GM19238 (cell line): ENCODE measurements around the gene MED13L.
"Not testable (repeated sequence)": the region's sequence is repeated elsewhere in the genome, so short reads cannot be mapped to it uniquely, and the experiment has no call there.

Experiments used
- DNase-seq: peaks from one replicate; pipeline ENCODE4 v3.0.0; 2011; ENCODE audit warnings: low spot score; ENCODE audit not compliant: insufficient read length

MED13L gene

DNA sequence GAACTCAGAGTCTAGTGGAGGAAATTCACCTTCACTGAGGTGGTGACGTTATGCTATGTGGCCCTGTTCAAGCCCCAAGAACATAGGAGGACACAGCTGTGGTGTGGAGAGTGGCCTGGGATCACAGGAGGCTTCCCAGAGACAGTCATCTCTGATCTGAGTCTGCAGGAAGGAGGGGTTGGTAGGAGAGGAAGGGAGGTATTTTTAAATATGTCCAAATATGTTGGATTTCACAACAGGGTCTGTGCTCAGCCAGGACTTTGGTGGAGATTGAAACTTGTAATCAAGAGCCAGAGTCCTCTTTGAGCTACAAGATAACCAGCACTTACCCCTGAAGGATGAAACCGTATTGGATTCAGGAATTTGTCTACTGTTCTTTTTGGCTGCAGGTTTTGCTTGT is 26.4 kb upstream of the MED13L start:
- DNase-seq: no peak

DNA sequence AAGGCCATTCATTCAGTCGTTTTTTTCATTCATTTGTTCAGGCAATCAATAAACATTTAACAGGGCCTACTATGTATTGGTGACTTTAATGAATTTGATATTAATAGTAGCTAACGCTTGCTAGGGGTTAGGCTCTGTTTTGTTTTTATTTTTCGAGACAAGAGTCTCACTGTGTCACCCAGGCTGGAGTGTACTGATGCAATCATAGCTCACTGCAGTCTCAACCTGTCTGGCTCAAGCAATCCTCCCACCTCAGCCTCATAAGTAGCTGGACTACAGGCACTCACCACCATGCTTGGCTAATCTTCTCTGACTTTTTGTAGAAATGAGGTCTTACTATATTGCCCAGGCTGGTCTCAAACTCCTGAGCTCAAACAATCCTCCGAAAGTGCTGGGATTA is 25.6 kb upstream of the MED13L start:
- DNase-seq: no peak

DNA sequence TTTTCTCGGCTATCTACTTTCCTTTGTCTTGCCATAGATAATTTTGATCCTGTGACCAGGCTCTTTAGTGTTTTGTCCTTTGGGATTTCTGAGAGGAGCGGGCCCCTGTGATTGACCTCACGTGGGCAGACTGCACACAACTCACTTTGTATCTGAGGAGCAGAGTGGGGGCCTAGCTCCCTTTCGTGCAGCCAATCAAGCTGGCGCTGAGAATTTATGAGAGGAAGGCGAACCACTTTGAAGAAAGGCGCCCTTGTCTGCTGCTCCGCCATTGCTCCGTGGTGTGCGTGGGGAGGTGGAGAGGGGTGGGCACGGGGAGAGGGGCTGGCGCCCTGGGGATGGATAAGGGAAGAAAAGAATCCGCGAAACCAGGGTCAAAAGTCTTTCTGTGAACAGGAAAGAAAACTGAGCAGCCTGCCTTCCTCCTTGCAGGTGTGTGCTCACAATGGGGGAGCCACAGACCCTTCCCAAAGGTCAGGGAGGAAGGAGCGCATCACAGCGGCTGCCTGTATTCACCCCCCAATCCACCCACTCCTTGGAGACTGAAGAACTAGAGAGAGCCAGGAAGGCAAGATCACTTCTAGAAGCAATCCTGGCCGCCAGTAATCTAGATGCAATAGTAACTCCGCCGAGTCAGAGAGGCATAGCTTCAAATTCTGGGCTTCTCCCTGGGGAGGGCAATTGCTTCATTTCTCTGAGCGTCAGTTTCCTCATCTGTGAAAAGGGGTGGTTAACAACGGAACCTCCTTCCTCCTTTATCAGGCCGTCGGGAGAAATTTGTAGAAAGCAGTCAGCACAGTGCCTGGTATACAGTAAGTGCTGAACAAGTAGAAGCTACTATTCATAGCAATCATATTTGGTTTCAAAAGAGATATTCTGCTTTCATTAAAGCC is 24.9 kb upstream of the MED13L start:
- DNase-seq: no peak

DNA sequence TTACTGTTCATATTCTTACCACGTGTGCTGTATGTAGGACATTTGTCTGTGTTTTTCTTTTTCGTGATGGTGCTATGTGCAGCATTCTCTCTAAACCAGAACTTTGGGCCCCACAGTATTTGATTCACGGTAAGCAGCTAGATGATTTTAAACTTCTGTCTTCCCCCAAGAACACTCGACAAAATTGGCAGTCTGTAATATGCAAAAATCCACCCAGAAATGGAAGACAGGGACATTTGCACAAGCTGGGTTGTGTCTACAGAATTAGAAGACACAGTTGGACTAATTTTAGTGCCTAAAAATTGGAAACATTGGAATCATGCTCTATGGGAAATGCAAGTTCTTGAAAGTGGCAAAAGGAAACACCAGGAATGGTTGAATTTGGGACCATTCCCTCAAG is 24.1 kb upstream of the MED13L start:
- DNase-seq: no peak

DNA sequence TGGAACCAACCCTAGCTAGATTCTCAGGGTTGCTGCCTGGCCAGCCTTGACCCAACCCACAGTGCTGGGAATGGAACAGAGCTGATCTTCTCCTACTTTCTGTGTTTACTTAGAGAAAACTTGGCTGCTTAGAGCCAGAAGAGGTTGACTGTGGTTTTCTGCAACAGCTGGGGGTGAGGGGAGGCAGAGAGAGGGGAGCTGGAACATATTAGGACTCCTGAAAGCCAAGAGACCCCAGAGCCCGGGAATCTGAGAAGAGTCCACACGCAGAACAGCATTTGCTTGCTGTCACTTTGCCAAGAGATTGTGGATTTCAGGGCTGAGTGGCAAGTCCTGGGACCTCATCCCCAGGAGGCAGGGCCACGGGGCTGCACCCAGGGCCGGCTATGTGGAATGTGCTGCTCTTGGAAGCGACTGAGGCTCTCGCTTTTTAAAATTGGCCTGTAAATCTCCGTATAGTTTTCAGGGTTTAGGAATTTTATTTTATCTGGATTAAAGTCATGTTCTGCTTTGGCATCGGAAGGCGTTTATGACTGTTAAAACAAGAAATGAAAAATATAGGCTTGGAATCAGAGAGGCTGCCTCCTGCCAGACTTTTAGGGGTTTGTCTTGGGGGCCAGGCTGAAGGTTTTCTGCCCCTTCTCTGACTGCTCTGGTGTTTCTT is 22.3 kb upstream of the MED13L start:
- no peak for DNase-seq

DNA sequence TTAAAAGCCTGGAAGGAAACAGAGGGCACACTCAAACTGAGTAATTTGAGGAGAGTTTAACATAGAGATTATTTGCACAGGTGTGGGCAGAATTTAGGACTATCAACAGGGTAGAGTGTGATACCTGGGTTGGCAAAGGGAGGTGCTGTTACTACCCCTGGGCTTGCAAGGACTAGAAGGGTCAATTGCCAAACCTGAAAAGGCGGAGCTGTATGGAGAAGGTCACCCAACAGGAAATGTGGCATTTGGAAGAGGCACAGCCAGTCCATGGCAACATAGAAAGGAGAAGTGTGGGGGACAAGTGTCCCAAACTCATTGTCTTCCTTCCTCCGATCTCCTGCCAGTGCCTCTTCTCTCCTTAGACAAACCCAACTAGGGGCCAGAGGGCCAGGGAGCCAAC is 21.6 kb upstream of the MED13L start:
- DNase-seq: no peak

DNA sequence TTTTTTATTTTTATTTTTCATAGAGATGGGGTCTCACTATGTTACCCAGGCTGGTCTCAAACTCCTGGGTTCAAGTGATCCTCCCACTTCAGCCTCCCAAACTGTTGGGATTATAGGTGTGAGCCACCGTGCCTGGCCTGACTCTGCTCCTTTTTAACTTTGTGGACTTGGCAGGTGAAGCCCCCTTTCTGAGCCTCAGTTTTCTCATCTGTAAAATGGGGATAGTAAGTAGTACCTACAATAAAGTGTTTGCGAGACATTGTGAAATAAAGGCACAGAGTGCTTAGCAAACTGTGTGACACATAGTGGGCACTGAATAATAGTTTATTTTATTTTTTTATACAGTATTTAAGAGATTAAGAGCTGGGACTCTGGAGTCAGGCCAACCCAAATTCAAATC is 21.1 kb upstream of the MED13L start:
- no peak for DNase-seq

DNA sequence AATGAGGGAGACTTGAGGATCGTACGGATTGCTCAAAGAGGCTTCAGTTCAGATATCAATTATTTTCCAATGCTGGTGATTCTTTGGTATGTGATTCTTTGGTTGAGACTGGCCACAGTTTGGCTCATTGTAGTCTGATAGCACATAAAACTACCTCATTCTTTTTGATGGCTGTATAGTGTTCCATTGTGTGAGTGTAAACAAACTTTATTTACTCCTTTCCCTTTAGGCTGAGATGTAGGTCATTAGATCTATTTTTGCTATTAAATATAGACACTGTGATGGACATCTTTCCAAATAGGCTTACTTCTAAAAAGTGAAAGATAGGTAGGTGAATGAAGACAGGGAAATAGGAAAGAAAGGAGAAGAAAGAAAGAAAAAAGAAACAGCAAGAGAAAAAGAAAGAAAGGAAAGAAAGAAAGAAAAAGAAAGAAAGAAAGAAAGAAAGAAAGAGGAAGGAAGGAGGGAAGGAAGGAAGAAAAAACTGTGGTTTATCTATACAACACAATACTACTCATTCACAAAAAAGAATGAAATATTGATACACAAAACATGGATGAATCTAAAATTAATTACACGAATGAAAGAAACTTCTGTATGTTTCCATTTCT is 19.8 kb upstream of the MED13L start:
- DNase-seq: no peak

DNA sequence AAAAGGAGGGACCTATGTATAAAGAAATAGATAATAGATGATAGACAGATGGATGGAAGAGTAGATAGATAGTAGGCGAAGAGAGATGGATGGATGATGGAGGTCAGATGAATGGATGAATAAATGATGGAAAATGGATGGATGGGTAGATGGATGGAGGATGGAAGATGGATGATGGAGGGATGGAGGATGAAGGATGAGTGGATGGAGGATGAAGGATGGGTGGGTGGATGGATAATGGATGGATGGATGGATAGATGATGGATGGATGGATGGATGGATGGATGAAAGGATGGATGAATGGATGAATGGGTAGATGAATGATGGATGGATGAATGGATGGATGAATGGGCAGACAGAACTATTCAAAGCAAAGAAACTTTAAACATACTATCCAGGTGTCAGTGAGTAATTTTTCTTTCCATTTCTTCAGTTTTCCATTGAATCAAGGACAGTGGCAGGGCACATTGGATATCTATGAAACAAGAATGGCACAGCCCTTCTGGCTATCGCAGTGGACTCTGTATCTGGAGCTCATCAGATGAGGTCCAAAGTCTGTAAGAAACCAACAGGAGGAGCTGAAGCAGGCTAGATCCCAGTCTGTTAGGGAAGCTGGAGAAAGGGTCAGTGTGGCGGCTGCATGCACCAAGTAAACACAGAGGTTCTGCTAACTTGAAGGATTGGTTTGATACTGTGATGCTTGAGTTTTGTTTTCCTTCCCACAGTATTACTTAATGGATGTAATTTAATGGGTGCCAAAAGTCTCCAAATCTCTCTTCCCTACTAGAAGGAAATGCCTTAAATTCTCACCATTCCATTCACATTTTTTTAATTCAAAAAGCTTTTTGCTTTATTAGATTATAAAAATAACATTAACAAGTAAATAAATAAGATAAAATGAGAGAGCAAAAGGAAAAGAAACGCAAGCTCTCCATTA is 18.1 kb upstream of the MED13L start:
- no peak for DNase-seq

DNA sequence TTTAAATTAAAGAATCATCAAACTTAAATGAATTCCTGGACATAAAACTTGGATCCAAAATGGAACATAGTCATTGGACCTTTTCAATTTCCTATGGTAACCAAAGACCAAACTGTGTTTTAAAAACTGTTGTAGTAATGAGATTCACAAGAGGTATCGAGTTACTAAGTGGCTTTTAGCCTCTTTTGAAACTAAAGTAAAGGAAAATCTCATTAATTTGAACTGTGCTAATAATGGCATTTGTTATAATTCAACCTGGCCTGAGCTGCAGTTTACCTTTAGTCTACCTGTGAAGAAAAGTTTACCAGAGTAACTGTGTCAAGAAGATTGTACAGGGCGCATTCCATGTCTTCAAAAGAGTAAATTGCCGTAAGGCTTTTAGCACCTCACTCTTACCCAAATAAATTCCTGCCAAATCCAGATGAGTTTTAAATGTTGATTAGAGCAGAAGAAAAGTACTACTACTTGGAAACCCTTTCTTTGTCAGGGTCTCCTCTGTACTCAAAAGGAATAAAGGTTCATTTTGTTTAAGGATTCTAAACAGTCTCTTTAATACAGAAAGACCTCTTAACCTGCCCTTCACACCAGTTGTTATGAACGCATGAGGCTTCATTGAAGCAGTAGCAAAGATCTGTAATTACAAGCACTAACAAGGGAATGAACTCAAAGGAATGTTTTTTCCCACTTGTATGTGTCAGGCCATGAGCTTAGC is 17.1 kb upstream of the MED13L start:
- no peak for DNase-seq

DNA sequence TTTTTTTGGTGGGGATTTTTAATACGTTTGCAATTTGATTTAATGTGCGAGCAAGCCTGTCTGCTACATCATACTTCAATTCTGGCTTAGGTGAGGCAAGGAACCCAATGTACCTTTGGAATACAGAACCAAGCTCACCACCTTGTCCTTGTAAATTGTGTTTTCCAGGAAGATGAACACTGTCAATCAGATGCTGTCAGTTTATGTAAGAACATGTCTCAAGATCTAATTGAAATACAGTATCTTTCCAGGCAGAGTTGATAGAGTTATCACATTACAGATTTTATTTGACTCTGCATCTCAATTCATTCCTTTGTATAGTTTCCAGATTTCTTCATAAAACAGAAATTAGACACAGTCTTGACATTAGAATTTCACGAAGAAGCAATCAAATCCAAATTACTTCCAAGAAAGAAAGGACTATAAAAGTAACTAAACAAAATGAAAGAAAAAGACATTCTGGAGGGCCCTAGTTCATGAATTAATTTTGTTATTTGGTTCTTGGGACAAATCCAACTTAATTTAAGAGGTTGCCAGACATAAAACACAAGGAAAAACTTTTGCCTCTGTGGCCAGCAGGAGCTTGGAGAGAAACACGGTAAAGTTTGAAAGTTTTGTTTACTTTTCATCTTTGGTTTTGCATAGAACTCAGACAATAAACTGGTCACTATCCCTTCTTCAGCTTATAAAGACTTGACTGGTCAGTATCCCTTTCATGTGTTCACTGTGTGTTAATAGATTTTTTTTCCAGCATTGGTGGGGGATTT is 16.4 kb upstream of the MED13L start:
- no peak for DNase-seq

DNA sequence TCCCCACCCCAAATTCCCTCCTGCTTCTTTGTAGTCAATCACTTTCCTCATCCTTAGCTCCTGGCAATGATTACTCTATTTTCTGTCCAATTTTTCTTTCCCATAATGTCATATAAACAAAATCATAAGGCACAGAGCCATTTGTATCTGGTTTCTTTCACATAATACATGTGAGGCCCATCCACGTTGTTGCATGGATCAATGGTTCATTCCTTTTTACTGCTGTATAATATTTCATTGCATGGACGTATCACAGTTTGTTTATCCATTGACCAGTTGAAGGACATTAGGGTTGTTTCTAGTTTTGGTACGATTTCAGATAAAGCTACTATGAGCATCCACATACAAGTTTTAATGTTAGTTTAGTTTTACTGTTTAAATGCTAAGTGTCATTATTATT is 13.7 kb upstream of the MED13L start:
- no peak for DNase-seq

DNA sequence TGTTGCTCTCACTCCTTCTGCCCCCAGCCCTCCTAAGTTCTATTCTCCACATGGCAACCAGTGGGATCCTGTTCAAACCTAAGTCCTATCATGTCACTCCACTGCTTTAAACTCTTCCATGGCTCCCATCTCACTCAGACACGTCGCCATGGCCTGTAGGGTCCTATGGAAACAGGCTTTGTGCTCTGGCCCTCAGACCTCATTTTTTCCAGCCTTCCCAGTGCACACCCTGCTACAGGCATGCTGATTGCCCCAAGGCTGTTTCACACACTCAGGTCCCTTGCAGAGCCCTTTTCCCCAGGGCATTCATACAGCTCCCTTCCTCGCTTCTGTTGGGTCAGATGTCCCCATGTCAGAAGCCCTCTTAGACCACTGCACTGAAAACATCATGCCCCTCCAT is 11.2 kb upstream of the MED13L start:
- DNase-seq: no peak

DNA sequence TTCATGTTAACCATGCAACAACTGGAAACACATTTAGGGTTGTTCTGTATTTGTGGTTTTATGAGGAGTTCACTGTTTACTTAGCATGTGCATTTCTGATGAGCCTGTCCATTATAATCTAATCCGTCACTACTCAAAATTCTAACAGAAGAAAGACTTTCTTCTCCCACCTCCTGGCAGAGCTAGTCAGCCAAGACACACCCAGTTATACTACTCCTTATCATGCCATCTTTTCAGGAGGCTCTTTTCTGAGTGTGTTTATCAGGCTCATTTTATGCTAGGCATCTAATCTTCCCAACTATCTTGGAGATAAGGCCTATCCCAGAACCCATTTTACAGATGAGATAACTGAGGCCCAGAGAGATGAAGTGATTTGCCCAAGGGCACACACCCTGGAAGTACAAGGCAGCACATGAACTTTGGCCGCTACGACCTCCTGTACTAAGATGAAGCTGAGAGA is 10.4 kb upstream of the MED13L start:
- no peak for DNase-seq

DNA sequence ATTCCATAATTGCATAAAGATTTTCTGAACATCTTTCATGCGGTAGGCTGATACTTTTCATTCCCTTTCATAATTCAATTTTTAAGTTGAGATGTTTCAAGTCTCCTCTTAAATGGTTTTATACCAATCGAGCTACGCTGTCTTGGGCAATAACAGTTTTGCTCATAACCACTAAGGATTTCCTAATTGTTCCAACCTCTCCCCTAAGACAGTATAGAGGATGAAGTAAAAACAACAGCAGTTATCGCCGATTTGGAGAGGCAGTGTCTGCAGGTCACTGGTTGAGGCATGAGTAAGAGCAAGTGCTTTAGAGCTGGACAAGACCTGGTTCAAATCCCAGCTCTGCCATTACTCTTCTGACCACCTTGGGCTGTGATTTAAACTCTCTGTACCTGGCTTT is 6.9 kb upstream of the MED13L start:
- no peak for DNase-seq

DNA sequence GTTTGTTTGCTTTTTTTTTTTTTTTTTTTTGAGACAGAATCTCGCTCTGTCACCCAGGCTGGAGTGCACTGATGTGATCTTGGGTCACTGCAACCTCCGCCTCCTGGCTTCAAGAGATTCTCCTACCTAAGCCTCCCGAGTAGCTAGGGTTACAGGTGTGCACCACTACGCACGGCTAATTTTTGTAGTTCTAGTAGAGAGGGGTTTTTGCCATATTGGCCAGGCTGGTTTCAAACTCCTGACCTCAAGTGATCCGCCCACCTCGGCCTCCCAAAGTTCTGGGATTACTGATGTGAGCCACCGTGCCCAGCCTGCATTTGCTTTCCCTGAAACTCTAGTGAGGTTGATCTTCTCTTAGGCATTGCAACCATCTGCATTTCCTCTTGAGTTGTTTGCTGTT is 6.4 kb upstream of the MED13L start:
- DNase-seq: not testable (repeated sequence)

DNA sequence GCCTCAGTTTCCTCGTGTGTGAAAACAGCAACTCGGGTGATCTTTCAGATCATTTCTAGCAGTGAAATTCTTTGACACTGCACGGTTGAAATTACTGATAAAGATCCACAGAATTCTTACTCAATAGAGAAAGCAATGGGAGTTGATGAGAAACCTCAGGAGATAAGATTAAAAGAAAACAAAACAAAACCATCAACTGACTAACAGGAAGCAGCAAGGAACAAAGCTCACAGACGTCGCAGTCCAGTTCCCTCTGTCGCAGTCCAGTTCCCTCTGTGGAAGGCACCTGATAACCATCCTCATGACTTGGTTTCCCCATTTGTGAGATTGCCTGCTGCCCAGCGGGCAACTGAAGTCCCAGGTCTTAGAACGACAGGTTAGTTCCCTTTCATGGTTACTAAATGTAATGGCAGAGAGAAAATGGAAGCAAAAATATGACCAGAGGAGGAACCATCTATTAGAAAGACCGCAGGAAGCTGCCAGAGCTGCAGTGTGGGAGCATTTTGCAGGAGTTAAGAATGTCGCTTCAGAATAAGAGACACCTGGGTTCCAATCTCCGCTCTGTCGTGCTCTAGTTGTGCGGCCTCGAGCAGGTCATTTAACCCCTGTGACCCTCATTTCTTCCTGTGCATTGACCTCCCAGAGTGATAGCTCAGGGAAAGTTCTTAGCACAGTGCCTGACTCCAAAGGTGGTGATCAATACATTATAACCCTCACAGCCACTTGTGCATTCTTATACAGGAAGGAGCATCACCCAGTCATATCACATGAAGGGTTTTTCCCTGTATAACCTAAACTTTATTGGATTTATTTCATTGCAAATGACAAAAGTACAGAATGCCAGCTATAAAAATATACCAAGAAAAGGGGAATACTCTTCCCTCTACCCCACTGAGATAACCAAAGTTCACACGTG is 5.1 kb upstream of the MED13L start:
- DNase-seq: no peak

DNA sequence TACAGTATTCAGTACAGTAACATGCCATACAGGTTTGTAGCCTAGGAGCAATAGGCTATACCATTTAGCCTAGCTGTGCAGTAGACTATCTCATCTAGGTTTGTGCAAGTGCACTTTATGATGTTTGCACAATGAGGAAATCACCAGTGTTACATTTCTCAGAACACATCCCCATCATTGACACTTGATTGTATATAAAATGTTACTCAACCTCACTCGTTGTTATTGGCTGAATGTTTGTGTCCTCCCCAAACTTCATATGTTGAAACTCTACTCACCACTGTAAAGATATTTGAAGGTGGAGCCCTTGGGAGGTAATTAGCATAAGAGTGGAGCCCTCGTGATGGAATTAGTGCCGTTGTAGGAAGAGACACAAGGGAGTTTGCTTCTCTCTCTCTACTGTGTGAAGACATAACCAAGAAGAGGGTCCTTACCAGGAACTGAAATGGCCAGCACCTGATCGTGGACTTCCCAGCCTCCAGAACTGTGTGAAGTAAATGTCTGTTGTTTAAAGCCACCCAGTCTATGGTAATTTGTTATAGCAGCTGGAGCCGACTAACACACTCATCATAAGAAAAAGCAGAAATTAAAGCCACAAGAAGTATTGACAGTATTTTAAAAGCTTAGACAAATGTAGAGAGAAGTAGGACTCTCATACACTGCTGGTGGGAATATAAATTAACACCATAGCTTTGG is 3.2 kb upstream of the MED13L start:
- DNase-seq: no peak
